CD14-positive monocyte (primary cell): ENCODE data around the gene FLNA. TPM values are rescaled to one million over a fixed set of nuclear protein-coding genes. Genes with fewer than 3 reads are reported as not detected.

ENCODE experiments used
- DNase-seq, 3 donors: peaks; one replicate each; pipeline ENCODE4 v3.0.0-alpha.2; 2011 to 2022
- H2AFZ ChIP-seq: 2 replicates; pipeline ENCODE4 v1.6.0; 2012; ENCODE audit warnings: mild to moderate bottlenecking, low read depth, low read length, inconsistent platforms; ENCODE audit not compliant: insufficient read depth, poor library complexity, severe bottlenecking
- H3K27ac ChIP-seq, 2 donors: 1 replicate in 1 of 2; 2 replicates in 1 of 2; pipeline ENCODE4 v1.5.1; 2012 to 2013; ENCODE audit warnings: low read length in 2 of 2, control low read depth in 1 of 2, inconsistent platforms in 1 of 2, low read depth in 1 of 2, mild to moderate bottlenecking in 1 of 2
- H3K27me3 ChIP-seq, 2 donors: one replicate each; pipeline versions ENCODE4 v1.6.0 to v1.6.1; 2011 to 2013; ENCODE audit warnings: low read length in 2 of 2; ENCODE audit not compliant: control insufficient read depth in 2 of 2, insufficient read depth in 2 of 2
- H3K36me3 ChIP-seq, 2 donors: replicated peaks in 1 of 2; 1 replicate in 1 of 2; 2 replicates in 1 of 2; pipeline versions ENCODE4 v1.5.1 to v1.6.1; 2012 to 2013; ENCODE audit warnings: low read length in 2 of 2, control low read depth in 1 of 2, inconsistent platforms in 1 of 2, mild to moderate bottlenecking in 1 of 2; ENCODE audit not compliant: insufficient read depth in 2 of 2, control insufficient read depth in 1 of 2
- H3K4me1 ChIP-seq, 2 donors: 1 replicate in 1 of 2; 2 replicates in 1 of 2; pipeline versions ENCODE4 v1.5.1 to v1.6.1; 2012 to 2013; ENCODE audit warnings: low read length in 2 of 2, control low read depth in 1 of 2, inconsistent platforms in 1 of 2, mild to moderate bottlenecking in 1 of 2, moderate library complexity in 1 of 2; ENCODE audit not compliant: insufficient read depth in 2 of 2, control insufficient read depth in 1 of 2
- H3K4me2 ChIP-seq: replicated peaks from 2 replicates; pipeline ENCODE3; 2012; ENCODE audit warnings: low read length, moderate library complexity, mild to moderate bottlenecking; ENCODE audit not compliant: poor library complexity, severe bottlenecking; ENCODE audit errors: extremely low read depth
- H3K4me3 ChIP-seq, 3 experiments: fragments of 200-600 bp in 1 of 3; sonication (generic) in 1 of 3; replicated peaks in 1 of 3; 1 replicate in 2 of 3; 2 replicates in 1 of 3; pipeline ENCODE4 v1.5.1; 2011 to 2013; ENCODE audit warnings: low read length in 3 of 3, mild to moderate bottlenecking in 3 of 3, control low read depth in 2 of 3, low read depth in 2 of 3, inconsistent platforms in 1 of 3, moderate library complexity in 1 of 3
- H3K79me2 ChIP-seq: 2 replicates; pipeline ENCODE4 v1.6.0; 2012; ENCODE audit warnings: mild to moderate bottlenecking, control low read depth, inconsistent platforms, low read length, moderate library complexity; ENCODE audit not compliant: insufficient read depth
- H3K9ac ChIP-seq: 2 replicates; pipeline ENCODE4 v1.6.0; 2017; ENCODE audit warnings: low read length, mild to moderate bottlenecking; ENCODE audit not compliant: insufficient read depth, poor library complexity, severe bottlenecking
- H3K9me3 ChIP-seq, 2 donors: replicated peaks in 1 of 2; 1 replicate in 1 of 2; 2 replicates in 1 of 2; pipeline versions ENCODE4 v1.5.1 to v1.6.1; 2012 to 2013; ENCODE audit warnings: low read length in 2 of 2, control low read depth in 1 of 2; ENCODE audit not compliant: control insufficient read depth in 1 of 2, insufficient read depth in 1 of 2
- H4K20me1 ChIP-seq: 2 replicates; pipeline ENCODE4 v1.6.0; 2012; ENCODE audit warnings: mild to moderate bottlenecking, low read length, control low read depth, moderate library complexity; ENCODE audit not compliant: insufficient read depth
- H3K27ac Mint-ChIP-seq, 7 donors: one replicate each; pipeline ENCODE4 v1.8.0; 2020; ENCODE audit warnings: mild to moderate bottlenecking in 7 of 7, mixed read lengths in 7 of 7, moderate library complexity in 6 of 7, inconsistent platforms in 2 of 7
- H3K27me3 Mint-ChIP-seq, 3 donors: one replicate each; pipeline ENCODE4 v1.8.0; 2021 to 2022; ENCODE audit warnings: low read depth in 3 of 3, mild to moderate bottlenecking in 3 of 3, mixed read lengths in 3 of 3, moderate library complexity in 3 of 3, inconsistent platforms in 1 of 3
- H3K36me3 Mint-ChIP-seq, 2 donors: one replicate each; pipeline ENCODE4 v1.8.0; 2020; ENCODE audit warnings: mixed read lengths in 2 of 2, inconsistent platforms in 1 of 2, mild to moderate bottlenecking in 1 of 2
- H3K4me1 Mint-ChIP-seq: one replicate; pipeline ENCODE4 v1.8.0; 2020; ENCODE audit warnings: mild to moderate bottlenecking, mixed read lengths
- H3K4me3 Mint-ChIP-seq, 2 donors: one replicate each; pipeline ENCODE4 v1.8.0; 2020; ENCODE audit warnings: mild to moderate bottlenecking in 2 of 2, mixed read lengths in 2 of 2, moderate library complexity in 1 of 2
- H3K9me3 Mint-ChIP-seq, 7 donors: one replicate each; pipeline ENCODE4 v1.8.0; 2020 to 2022; ENCODE audit warnings: mixed read lengths in 7 of 7, mild to moderate bottlenecking in 6 of 7, moderate library complexity in 6 of 7, inconsistent platforms in 2 of 7
- WGBS: methylation state at CpG from one replicate; pipeline ENCODE4 v1.1.5; 2013; ENCODE audit warnings: missing lambda C conversion rate; ENCODE audit not compliant: insufficient coverage; 5-methylcytosine and 5-hydroxymethylcytosine counted together
- intact Hi-C, 2 donors: fragments of 100-400 bp; cut with micrococcal nuclease; formaldehyde crosslinking; loops; one replicate each; pipeline versions ENCODE4 v1.15.0 to v1.15.1; 2023
- polyA plus RNA-seq, 3 donors: library from polyadenylated mRNA; depleted of rRNA in 1 of 3; unstranded in 2 of 3; stranded (reverse) in 1 of 3; fragments of 300-500 nt in 2 of 3; fragments of >200 nt in 1 of 3; fragmentation: Illumina TruSeq in 2 of 3; gene quantifications; 1 replicate in 2 of 3; 2 replicates in 1 of 3; pipeline ENCODE4 v1.2.3, GENCODE V29; 2012 to 2021
- TF ChIP-seq, protein P1 (sequence below): fragments of 200-600 bp; IDR thresholded peaks from one replicate; pipeline ENCODE4 v1.8.0; 2022; ENCODE audit warnings: antibody characterized with exemption, mild to moderate bottlenecking

FLNA gene
- polyA plus RNA-seq, 3 donors: 111 to 874 (median 219) TPM

DNA sequence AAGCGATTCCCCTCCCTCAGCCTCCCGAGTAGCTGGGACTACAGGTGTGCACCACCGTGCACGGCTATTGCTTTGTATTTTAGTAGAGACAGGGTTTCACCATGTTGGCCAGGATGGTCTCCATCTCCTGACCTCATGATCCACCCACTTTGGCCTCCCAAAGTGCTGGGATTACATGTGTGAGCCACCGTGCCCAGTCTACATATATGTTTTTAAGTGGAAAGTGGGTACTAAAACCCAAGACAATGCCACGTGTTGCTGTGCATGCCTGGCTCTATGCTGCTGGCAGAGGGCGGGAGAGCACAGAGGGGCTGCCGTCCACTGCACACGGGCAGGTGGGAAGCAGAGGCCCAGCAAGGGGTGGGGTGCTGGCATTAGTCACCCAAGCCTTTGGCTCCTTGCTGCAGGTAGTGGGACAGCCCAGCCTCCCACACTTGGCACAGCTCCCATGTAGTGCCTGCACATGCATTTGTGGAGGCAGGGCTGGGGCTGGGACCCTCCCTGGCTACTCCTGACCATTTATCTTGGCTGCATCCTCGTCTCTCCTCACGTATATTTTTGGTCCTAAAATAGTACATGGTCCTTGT, 8.1 kb upstream of the FLNA start:
- Histone ChIP-seq H3K27me3 (no peaks in the 10 kb centered on the region), H2AFZ (no peak overlapping the region), H3K36me3 (no peaks in the 10 kb centered on the region), H3K79me2 (peaks cover 16% of the 10 kb centered on the region), H3K27ac (no peak overlapping the region), H3K4me2 (no peak overlapping the region), H3K9me3 (no peaks in the 10 kb centered on the region), H3K4me1 (peaks cover 28 to 29% of the 10 kb centered on the region in 2 donors), H3K9ac (no peak overlapping the region), H3K4me3 (no peak overlapping the region), H4K20me1 (no peaks in the 10 kb centered on the region)
- peaks cover 26% of the 10 kb centered on the region for H3K4me1 Mint-ChIP-seq
- H3K36me3 Mint-ChIP-seq: peaks cover 5 to 10% of the 10 kb centered on the region in 2 donors
- intact Hi-C loops: no loop called here
- H3K27me3 Mint-ChIP-seq: peaks cover 0 to 1% (median 0%) of the 10 kb centered on the region in 3 donors
- TF ChIP-seq, protein P1, sequence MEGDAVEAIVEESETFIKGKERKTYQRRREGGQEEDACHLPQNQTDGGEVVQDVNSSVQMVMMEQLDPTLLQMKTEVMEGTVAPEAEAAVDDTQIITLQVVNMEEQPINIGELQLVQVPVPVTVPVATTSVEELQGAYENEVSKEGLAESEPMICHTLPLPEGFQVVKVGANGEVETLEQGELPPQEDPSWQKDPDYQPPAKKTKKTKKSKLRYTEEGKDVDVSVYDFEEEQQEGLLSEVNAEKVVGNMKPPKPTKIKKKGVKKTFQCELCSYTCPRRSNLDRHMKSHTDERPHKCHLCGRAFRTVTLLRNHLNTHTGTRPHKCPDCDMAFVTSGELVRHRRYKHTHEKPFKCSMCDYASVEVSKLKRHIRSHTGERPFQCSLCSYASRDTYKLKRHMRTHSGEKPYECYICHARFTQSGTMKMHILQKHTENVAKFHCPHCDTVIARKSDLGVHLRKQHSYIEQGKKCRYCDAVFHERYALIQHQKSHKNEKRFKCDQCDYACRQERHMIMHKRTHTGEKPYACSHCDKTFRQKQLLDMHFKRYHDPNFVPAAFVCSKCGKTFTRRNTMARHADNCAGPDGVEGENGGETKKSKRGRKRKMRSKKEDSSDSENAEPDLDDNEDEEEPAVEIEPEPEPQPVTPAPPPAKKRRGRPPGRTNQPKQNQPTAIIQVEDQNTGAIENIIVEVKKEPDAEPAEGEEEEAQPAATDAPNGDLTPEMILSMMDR: no peak
- H3K4me3 Mint-ChIP-seq: no peak overlapping the region
- H3K27ac Mint-ChIP-seq: no peak overlapping the region
- H3K9me3 Mint-ChIP-seq: peaks cover 0 to 20% (median 4%) of the 10 kb centered on the region in 7 donors
- DNase-seq: no peak
- 100% methylated on average over 1 of the region's 11 CpGs for WGBS

DNA sequence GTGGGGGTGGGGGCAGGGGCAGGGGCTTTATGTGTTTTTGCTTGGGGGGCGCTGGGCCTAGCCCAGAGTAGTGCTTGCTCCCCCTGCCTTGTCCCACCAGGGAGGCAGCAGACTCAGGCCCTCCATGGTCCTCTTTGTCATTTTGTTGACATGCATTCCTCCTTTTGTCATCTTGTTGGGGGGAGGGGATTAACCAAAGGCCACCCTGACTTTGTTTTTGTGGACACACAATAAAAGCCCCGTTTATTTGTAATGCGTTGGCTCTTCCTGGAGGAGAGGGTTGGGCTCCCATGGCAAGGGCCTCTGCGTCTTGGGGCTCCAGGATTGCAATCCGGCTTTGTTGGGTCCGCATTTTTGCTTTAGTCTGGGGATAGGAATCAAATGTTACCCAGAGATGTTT, 6.8 kb upstream of the FLNA start:
- H3K27ac ChIP-seq: no peak overlapping the region
- peak overlapping the region in 1 of 7 donors; percentile 25 for H3K27ac Mint-ChIP-seq
- peaks cover 16% of the 10 kb centered on the region for H3K79me2 ChIP-seq
- peak overlapping the region in 1 of 2 donors; percentile 20 for H3K4me3 Mint-ChIP-seq
- no peak for DNase-seq
- H3K27me3 Mint-ChIP-seq: peaks cover 0 to 5% (median 0%) of the 10 kb centered on the region in 3 donors
- H3K4me2 ChIP-seq: no peak overlapping the region
- peaks cover 31% of the 10 kb centered on the region for H3K4me1 Mint-ChIP-seq
- H2AFZ ChIP-seq: no peak overlapping the region
- no peak overlapping the region for H3K4me3 ChIP-seq
- no peaks in the 10 kb centered on the region for H3K36me3 ChIP-seq
- no peaks in the 10 kb centered on the region for H3K9me3 ChIP-seq
- H3K9me3 Mint-ChIP-seq: peaks cover 0 to 20% (median 4%) of the 10 kb centered on the region in 7 donors
- no peak overlapping the region for H3K9ac ChIP-seq
- intact Hi-C loops: no loop called here
- H3K27me3 ChIP-seq: no peaks in the 10 kb centered on the region
- TF ChIP-seq, protein P1: no peak
- H3K4me1 ChIP-seq: peaks cover 34% of the 10 kb centered on the region in 2 donors
- H3K36me3 Mint-ChIP-seq: peaks cover 5 to 10% of the 10 kb centered on the region in 2 donors
- no CpG with 5 or more reads among the region's 6 CpGs for WGBS
- H4K20me1 ChIP-seq: no peaks in the 10 kb centered on the region
